Ovary (tissue), 3 donors: Measurements from ENCODE around the gene SLC38A1.

Experiments used
- EP300 ChIP-seq: sonication (generic); formaldehyde crosslinking; IDR thresholded peaks from one replicate; pipeline ENCODE4 v1.6.1; 2017; ENCODE audit warnings: antibody characterized with exemption
- POLR2A ChIP-seq: fragments of 450-650 bp; IDR thresholded peaks from one replicate; pipeline ENCODE4 v1.6.1; 2017; ENCODE audit warnings: antibody characterized with exemption, mild to moderate bottlenecking, moderate library complexity
- TF ChIP-seq, protein P1 (sequence below), 3 donors: fragments of 450-650 bp in 2 of 3; fragments of 200-600 bp in 1 of 3; IDR thresholded peaks; one replicate each; pipeline versions ENCODE4 v1.5.1 to v1.8.0; 2016 to 2022; ENCODE audit warnings: antibody characterized with exemption in 3 of 3, mild to moderate bottlenecking in 1 of 3
- donor health status: DM: no; HTN: no; CAD: no.

DNA sequence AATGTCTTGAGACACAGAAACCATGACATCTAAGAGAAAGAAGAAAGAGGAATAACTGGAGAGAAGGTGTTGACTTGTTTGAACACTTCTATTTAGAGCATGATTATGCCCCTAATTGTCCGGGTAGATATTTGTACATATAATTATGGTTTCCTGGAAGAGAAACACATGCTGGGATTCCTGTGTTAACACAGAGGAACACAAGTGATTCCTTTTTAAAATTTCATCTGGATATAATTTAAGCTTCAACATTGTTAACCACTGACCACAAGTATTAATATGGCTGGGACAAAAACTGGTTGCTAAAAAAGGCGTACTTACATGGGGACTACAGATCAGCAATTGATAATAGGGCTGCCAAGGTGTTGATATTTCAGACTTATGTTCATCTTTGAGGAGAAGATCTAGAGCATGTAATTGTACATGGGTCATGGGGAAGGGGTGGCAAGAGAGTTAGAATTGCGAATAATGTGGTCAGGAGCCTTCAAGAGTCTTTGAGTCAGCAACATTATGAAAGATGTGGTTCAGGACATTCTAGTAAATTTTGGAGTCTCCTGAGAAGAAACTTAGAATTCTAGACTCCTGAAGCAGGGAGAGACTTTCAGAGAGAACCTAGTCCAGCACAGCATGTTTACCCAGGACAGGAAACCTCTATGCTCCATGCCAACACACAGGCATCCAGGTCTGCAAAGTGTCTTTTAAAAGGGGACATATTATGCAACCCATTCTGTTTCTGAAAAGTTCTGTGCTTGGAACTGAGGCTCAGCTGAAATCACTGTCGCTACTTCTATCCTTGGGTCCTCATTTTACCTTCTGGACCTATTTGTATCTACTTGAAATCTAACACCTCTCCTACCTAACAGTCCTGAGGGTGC lies 56.5 kb downstream of the SLC38A1 start:
- TF ChIP-seq, protein P1, sequence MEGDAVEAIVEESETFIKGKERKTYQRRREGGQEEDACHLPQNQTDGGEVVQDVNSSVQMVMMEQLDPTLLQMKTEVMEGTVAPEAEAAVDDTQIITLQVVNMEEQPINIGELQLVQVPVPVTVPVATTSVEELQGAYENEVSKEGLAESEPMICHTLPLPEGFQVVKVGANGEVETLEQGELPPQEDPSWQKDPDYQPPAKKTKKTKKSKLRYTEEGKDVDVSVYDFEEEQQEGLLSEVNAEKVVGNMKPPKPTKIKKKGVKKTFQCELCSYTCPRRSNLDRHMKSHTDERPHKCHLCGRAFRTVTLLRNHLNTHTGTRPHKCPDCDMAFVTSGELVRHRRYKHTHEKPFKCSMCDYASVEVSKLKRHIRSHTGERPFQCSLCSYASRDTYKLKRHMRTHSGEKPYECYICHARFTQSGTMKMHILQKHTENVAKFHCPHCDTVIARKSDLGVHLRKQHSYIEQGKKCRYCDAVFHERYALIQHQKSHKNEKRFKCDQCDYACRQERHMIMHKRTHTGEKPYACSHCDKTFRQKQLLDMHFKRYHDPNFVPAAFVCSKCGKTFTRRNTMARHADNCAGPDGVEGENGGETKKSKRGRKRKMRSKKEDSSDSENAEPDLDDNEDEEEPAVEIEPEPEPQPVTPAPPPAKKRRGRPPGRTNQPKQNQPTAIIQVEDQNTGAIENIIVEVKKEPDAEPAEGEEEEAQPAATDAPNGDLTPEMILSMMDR (IDR thresholded peaks at IDR 0.05): no peak
- TF ChIP-seq EP300: no peak
- TF ChIP-seq POLR2A: no peak
